SH-SY5Y (cell line): ENCODE measurements around the gene REC114.

Experiments
- GATA2 ChIP-seq: IDR thresholded peaks from 2 replicates; pipeline ENCODE4 v1.6.1; 2011; ENCODE audit warnings: mild to moderate bottlenecking, low read depth, low read length
- GATA3 ChIP-seq: IDR thresholded peaks from 2 replicates; pipeline ENCODE4 v1.6.1; 2011; ENCODE audit warnings: low read depth, mild to moderate bottlenecking, low read length, moderate library complexity

DNA sequence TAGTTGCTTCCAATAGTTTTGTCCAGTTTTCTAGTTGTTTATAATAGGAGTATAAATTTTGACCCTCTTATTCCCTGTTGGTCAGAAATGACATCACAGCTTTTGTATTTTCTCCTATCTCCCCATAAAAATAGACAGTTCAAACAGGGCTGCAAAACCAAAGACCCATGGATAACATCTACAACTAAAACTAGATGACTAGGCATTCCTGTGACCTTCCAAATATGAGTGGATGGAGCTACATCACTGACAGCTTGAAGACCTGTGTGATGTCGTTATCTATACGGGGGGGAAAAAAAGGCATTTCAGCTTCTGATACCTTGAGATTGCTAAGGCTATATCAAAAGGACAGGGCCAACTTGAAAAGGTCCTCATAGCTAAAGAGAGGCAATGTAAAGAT is 84.6 kb downstream of the REC114 start:
- TF ChIP-seq GATA3 (no peak), GATA2 (no peak)
